Stimulated activated CD4-positive, alpha-beta T cell treated with anti-CD3 and anti-CD28 coated beads, Interleukin-1b, Interleukin-23, amount 100 ng/mL, for 24 hours (primary cell): ENCODE measurements around the gene UMPS.
"Not testable (repeated sequence)": the region's sequence is repeated elsewhere in the genome, so short reads cannot be mapped to it uniquely, and the experiment has no call there.

Experiments used
- DNase-seq, 4 experiments: peaks; one replicate each; pipeline ENCODE4 v3.0.0-alpha.2; 2020; ENCODE audit warnings: low read depth in 4 of 4, low spot score in 1 of 4

The UMPS gene

DNA sequence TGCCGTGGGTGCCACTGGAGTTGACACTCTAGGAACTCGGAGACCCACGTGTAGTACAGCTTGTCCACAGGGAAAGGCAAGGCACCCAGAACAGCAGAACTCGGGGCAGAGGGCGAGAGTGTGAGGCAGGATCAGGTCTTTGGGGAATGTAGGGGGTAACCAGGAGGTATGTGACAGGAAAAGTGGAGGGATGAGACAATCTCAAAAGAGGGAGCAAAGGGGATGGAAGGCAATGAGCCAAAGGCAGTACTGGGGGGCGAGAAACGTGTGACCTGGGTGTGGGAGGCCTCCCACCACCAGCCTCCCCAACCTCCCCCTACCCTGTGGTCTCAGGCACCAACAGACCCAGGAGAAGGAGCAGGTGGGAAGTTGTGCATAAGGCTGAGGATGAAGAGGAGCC is 48.9 kb downstream of the UMPS start:
- no peak for DNase-seq

GRCh38 chr3:124779751-124780191 is 49.5 kb downstream of the UMPS start:
- no peak for DNase-seq

DNA sequence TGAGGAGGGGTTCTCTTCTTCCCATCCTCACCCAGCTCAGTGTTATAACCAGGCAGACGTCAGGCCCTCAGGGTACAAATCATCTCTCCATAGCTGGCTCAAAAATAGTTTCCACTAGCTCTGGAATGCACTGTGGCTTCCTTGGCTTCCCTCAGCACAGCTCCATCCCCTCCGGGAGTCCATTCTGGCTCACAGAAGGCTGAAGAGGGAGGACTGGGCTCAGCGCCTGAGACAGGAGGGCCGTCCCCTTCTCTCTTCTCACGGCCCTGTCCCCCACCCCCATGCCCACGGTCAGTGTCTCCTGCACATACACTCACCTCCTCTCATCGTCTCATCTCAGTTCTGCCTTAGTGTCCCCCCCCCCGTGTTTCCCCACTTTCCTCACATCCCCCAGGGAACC is 50.1 kb downstream of the UMPS start:
- no peak for DNase-seq

GRCh38 chr3:124780761-124781475 is 50.7 kb downstream of the UMPS start:
- no peak for DNase-seq

DNA sequence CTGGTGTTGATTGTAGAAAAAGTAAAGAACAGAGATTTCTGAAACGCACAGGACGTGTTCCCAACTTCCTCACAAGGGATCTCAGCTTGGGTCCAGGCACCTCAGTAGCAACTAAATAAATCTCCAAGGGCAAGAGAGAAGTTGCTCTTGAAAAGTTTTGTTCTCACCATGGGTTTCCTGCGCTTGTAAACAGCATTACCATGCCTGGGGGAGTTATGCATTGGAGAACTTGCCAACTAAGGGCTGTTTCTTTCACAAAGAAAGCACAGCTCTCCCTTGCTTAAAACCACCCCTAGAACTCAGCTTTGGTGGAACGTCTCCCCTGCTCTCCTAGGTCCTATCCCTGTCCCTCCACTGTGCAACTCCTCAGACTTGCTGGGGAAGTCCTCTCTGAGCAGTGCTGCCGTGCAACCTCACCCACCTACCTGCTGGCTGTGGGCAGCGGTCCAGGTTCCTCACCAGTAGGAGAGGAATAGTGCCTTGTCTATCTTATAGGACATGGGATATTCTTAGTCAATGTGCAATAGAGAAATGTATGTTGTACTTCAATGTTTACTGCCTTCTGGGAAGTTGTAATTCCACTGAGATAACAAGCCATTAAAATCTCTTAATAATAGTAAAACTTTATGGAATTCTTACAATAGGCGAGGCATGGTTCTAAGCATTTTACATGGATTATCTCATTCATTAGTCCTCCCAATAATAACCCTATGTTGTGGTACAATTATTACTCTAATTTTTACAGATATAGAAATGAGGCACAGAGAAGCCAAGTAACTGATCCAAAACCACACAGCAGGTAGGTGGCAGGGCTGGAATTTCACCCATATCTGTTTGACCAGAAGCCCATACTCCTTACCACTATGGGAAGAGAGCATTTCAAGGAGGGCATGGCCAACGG is 51.5 kb downstream of the UMPS start:
- no peak for DNase-seq

DNA sequence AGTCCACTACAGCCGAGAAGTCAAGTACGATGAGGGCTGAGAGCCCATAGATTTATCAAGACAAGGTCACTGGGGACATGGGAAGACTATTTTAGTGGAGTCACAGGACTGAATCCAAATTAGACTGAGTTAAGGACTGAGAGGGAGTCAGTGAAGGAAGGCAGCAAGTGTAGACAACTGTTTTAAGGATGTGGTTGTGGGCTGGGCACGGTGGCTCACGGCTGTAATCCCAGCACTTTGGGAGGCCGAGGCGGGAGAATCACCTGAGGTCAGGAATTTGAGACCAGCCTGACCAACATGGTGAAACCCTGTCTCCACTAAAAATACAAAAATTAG is 52.1 kb downstream of the UMPS start:
- not testable (repeated sequence) for DNase-seq

DNA sequence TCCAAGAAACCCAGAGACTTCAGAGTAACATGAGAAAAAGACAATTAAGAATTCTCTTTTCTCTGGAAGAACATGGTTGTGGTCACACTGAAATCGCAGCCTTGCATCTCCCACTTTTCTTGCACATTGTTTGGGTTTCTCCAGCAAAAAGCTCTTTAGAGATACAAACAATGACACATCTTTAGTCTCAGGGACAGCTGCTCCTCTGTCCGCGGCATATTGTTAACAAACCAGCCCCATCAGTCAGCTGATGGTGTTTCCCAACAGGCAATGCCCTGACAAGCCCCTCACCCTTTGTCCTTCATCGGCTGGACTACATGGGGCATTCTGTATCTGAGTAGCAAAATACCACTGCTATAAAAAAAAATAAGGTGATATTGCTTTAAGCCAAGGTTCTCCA is 53.4 kb downstream of the UMPS start:
- no peak for DNase-seq

DNA sequence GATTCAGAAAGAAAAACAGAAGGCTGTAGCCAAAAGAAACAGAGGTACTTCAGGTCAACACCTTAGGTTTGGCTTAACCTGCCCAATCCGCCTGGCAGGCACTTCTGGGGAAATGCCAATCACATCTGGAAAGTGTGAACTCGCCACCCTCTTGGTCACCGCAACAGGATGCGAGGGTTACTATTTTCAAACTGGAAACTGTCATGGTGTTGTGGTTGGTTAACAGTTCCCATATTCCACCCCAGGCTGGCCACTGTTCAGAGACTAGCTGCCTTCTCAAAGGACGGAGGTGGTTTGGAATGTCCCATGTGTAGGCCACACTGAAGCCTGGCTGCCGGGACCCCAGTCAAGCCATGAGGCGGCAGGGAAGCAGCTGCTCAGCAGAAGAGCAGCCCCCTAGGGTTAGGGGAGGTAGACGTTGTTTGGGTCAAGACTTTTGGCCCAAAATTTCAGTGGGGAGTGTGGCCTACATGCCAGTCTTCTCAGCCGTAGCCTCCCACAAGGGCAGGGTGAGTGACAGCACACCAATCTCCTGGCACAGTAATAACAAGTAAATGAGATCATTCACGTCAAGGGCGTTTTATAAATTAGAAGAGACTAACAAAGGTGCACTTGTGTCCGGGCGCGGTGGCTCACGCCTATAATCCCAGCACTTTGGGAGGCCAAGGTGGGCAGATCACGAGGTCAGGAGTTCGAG is 54.6 kb downstream of the UMPS start:
- no peak for DNase-seq

DNA sequence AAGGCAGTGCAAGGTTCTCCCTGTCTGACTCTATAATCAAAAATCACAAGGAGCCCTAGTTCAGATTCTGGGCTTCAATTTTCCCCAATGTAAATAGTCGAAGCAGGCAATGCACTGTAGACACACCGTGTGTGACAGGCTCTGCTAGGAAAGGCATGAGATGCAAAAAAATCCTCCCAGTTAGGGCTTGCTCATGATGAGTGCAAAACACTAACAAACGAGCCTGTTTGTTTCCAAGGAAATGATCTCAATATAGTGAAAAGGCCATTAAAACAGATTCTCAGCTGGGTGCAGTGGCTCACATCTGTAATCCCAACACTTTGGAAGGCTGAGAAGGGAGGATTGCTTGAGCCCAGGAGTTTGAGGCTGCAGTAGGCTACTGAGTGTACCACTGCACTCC is 55.7 kb downstream of the UMPS start:
- no peak for DNase-seq

GRCh38 chr3:124786511-124787241 is 56.4 kb downstream of the UMPS start:
- DNase-seq: no peak

- no peak for DNase-seq
Observed at GRCh38 chr3:124787476-124788195, 57.4 kb downstream of the UMPS start.

DNA sequence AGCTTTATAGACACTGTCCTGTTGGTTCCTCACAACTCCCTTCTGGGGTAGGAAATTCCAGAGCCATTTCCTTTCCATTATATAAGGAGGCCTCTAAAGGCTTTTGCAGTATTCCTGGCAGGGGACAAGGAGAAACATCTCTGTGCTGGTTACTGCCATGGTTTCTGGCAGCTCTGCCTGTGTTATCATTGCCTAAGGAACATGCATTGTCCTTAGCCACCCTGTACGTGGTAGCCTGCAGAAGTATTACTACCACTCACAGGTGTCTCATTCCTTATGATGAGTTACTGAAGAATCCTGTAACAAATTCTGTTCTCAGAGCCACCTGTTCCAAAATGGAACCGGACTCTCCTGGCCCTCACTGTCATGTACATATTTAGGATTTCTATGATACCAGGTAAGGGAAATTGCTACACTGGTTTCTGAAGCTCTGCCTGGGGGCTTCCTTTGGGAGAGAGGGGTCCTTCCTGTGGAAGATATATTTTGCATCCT is 58.0 kb downstream of the UMPS start:
- DNase-seq: no peak

DNA sequence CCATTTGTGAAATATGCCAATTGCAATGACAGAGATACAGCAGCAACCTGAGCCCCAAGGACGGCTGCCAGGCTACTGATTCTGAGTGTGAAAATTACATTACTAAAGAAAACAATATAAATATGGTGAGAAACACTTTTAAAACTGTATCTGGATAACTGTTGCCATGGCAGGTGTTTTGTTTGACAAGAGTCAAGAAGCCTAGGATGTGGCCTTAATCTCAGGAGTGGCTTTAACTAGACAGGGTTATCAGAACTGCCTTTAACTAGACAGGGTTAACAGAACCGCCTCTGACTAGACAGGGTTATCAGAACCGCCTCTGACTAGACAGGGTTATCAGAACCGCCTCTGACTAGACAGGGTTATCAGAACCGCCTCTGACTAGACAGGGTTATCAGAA is 58.9 kb downstream of the UMPS start:
- DNase-seq: not testable (repeated sequence)

GRCh38 chr3:124791142-124791541 is 60.9 kb downstream of the UMPS start:
- no peak for DNase-seq

DNA sequence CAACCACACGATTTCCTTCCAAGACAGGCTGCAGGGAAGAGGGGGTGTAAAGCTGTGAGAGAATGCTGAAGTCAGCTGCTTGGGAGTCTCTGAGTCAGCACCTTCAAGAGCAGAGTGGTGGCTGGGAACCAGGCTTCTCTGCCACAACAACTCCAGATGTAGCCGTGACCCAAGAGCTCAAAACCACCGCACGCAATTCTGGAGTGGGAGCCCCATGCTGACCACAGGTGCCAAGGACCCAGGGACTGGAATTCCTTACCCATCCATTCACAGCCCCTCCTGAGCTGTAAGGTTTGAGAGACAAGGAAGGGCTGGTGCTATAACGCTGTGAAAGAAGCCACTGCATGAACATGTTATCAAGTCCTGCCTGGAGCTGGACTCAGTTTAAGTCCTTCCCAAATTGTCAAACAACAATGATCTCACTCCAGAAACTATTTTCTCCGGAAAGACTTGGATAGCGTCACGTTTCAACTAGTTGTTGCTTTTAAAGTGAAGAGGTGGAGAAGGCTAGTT is 61.4 kb downstream of the UMPS start:
- no peak for DNase-seq

- DNase-seq: no peak
Observed at GRCh38 chr3:124792341-124793040, 62.2 kb downstream of the UMPS start.

DNA sequence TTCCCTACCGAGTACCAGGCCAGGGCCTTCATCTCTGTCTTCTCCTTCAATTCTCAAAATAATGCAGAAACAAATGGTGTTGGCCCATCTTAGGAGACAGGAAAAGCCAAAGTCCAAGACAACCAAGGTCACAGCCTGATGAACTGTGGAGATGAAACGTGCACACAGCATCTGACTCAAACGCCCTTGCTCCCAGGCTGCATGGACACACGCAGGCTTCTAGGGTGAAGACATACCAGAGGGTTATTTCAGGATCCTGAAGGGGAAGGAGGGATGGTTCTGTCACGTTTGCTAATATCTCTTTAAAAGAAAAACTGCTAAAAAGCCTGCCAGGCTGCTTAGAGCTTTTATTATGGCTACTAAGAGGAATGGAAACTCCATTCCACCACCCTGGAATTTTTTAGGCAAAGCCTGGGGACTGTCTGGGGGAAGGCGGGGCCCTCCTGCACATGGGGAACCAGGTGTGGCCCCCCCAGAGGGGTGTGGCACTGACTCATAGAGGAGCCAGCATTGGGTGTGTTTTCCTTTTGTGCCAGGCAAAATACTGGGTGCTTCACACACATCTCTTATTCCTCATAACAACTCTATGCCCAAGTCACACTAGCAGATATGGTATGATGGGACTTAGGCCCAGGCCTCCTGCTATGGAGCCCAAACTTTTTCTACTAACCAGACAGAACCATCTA is 62.9 kb downstream of the UMPS start:
- DNase-seq: no peak

DNA sequence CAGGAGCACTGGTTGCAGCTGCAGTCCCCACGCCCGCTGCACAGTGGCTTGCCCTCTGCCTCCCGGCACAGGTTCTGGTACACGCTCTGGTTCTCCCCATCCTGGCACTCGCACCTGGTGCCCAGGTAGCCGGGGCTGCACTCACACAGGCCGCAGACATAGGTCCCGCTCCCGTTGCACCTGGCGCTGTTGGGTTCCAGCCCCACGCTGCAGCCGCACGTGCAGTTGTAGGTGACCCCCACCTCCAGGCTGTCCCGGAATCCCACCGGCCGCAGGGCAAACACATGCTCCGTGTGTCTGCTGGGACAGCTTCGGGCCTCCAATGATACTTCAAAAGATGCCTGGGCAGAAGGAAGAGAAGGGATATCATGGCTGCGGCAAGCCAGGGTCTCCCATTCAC is 66.2 kb downstream of the UMPS start:
- no peak for DNase-seq

DNA sequence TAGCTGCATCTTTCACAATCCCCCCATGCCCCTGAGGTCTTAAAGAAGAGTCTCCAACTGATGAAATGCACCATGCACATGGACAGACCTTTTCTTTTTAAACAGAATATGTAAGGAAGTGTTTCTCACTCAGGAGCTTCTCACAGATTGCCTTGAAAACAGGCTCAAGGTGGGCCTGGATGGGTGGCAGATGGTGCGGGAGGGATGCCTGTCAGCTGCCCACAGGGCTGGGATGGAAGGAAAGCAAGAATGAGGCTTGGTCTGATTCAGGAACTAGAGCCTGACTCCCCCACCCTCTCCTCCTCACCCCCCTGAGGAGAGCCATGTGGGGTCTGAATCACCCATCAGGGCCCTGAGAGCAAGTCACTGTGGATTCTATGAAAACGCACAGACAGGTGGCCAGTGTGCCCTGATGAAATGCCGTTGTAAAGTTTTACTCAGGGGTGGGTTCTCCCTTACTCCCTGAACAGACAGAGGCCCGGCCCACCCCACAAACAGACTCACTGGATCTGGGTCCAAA is 67.2 kb downstream of the UMPS start:
- DNase-seq: no peak
